ENCODE measurements around the gene NMNAT3. TPM values are rescaled to one million over a fixed set of nuclear protein-coding genes. Genes with fewer than 3 reads are reported as not detected.
"Not testable (repeated sequence)": the region's sequence is repeated elsewhere in the genome, so short reads cannot be mapped to it uniquely, and the experiment has no call there.

The NMNAT3 gene
- total RNA-seq, 2 donors from 2014 or later = 3.0 to 14.1 TPM

- no peaks in the 10 kb centered on the region for H3K4me1 ChIP-seq (ENCODE audit: control insufficient read depth in 1 of 2, low read depth in 2 of 2)
- no peaks in the 10 kb centered on the region for H3K9me3 ChIP-seq
- no peaks in the 10 kb centered on the region for H3K27me3 ChIP-seq (replicated peaks; ENCODE audit: insufficient read depth)
- ATAC-seq (ENCODE audit: insufficient number of reproducible peaks, low FRiP score, low read depth) (no peak), DNase-seq (ENCODE audit: low spot score) (no peak)
- H3K27ac ChIP-seq = no peak overlapping the region
- H3K36me3 ChIP-seq = no peaks in the 10 kb centered on the region
- no peak overlapping the region for H3K4me3 ChIP-seq
- no peak for TF ChIP-seq CTCF (IDR thresholded peaks at IDR 0.05)
Measured at GRCh38 chr3:139608108-139608380, 69.7 kb downstream of the NMNAT3 start.

GRCh38 chr3:139607257-139608107 is 70.3 kb downstream of the NMNAT3 start:
- no peaks in the 10 kb centered on the region for H3K9me3 ChIP-seq
- no peak overlapping the region for H3K4me3 ChIP-seq
- DNase-seq (ENCODE audit: low spot score) (no peak), ATAC-seq (ENCODE audit: insufficient number of reproducible peaks, low FRiP score, low read depth) (no peak)
- H3K4me1 ChIP-seq (ENCODE audit: control insufficient read depth in 1 of 2, low read depth in 2 of 2) = no peaks in the 10 kb centered on the region
- no peak overlapping the region for H3K27ac ChIP-seq
- H3K36me3 ChIP-seq = no peaks in the 10 kb centered on the region
- no peaks in the 10 kb centered on the region for H3K27me3 ChIP-seq (replicated peaks; ENCODE audit: insufficient read depth)
- TF ChIP-seq CTCF (IDR thresholded peaks at IDR 0.05) = no peak

GRCh38 chr3:139602003-139602402 is 75.8 kb downstream of the NMNAT3 start:
- DNase-seq (ENCODE audit: low spot score) (no peak), ATAC-seq (ENCODE audit: insufficient number of reproducible peaks, low FRiP score, low read depth) (no peak)
- H3K9me3 ChIP-seq = no peaks in the 10 kb centered on the region
- TF ChIP-seq CTCF (IDR thresholded peaks at IDR 0.05) = no peak
- H3K27me3 ChIP-seq (replicated peaks; ENCODE audit: insufficient read depth) = no peaks in the 10 kb centered on the region
- H3K36me3 ChIP-seq = peaks cover 3% of the 10 kb centered on the region
- no peak overlapping the region for H3K4me3 ChIP-seq
- H3K4me1 ChIP-seq (ENCODE audit: control insufficient read depth in 1 of 2, low read depth in 2 of 2) = no peaks in the 10 kb centered on the region
- H3K27ac ChIP-seq = no peak overlapping the region

- ATAC-seq (ENCODE audit: insufficient number of reproducible peaks, low FRiP score, low read depth) (no peak), DNase-seq (ENCODE audit: low spot score) (no peak)
- H3K36me3 ChIP-seq = peaks cover 3% of the 10 kb centered on the region
- H3K4me3 ChIP-seq = no peak overlapping the region
- H3K4me1 ChIP-seq (ENCODE audit: control insufficient read depth in 1 of 2, low read depth in 2 of 2) = no peaks in the 10 kb centered on the region
- no peak for TF ChIP-seq CTCF (IDR thresholded peaks at IDR 0.05)
- H3K27ac ChIP-seq = no peak overlapping the region
- H3K27me3 ChIP-seq (replicated peaks; ENCODE audit: insufficient read depth) = no peaks in the 10 kb centered on the region
- H3K9me3 ChIP-seq = no peaks in the 10 kb centered on the region
Measured at GRCh38 chr3:139601191-139601961, 76.4 kb downstream of the NMNAT3 start.

- peaks cover 3% of the 10 kb centered on the region for H3K36me3 ChIP-seq
- no peak overlapping the region for H3K4me3 ChIP-seq
- H3K4me1 ChIP-seq (ENCODE audit: control insufficient read depth in 1 of 2, low read depth in 2 of 2) = no peaks in the 10 kb centered on the region
- H3K27ac ChIP-seq = no peak overlapping the region
- H3K9me3 ChIP-seq = no peaks in the 10 kb centered on the region
- DNase-seq (ENCODE audit: low spot score) = no peak
- no peak for ATAC-seq (ENCODE audit: insufficient number of reproducible peaks, low FRiP score, low read depth)
- TF ChIP-seq CTCF (IDR thresholded peaks at IDR 0.05) = no peak
- H3K27me3 ChIP-seq (replicated peaks; ENCODE audit: insufficient read depth) = no peaks in the 10 kb centered on the region
Measured at GRCh38 chr3:139597947-139598346, 79.8 kb downstream of the NMNAT3 start.

GRCh38 chr3:139591186-139591585 is 86.6 kb downstream of the NMNAT3 start:
- H3K27me3 ChIP-seq (replicated peaks; ENCODE audit: insufficient read depth); H3K36me3 ChIP-seq; H3K4me1 ChIP-seq (ENCODE audit: control insufficient read depth in 1 of 2, low read depth in 2 of 2); DNase-seq (ENCODE audit: low spot score); H3K27ac ChIP-seq; H3K4me3 ChIP-seq; ATAC-seq (ENCODE audit: insufficient number of reproducible peaks, low FRiP score, low read depth); H3K9me3 ChIP-seq: not testable (repeated sequence)

All from thoracic aorta (tissue), 2 donors.